Measurements from ENCODE around the gene CACUL1. TPM values are rescaled to one million over a fixed set of nuclear protein-coding genes. Genes with fewer than 3 reads are reported as not detected.

The CACUL1 gene
- total and polyA plus RNA-seq, 2 donors (not counting 3 experiments of a cell fraction or from before 2014, with no cell fraction given): 6.0 to 35.1 TPM

- H3K27ac ChIP-seq (ENCODE audit: insufficient read depth, low read depth, low read length): peak overlapping the region; percentile 42
- FAIRE-seq (peak; percentile 66), DNase-seq (ENCODE audit: low read depth, low spot score) (peak; percentile 48)
- CTCF ChIA-PET: interaction anchor here (1.2 to 3.5 kb wide), 7 partner anchors 21 to 276 kb away, joined by 3 to 24 read pairs (median 3); partner anchors contain the start of gene NANOS1
- H4K20me1 ChIP-seq (replicated peaks; ENCODE audit: control insufficient read depth, extremely low read depth, insufficient read depth, low read length): peaks cover 2% of the 10 kb centered on the region
- TF ChIP-seq FOS (IDR thresholded peaks at IDR 0.05; ENCODE audit: borderline replicate concordance, insufficient read depth, low read length) (no peak), POLR2AphosphoS5 (IDR thresholded peaks at IDR 0.05; ENCODE audit: insufficient read depth, low read depth, low read length) (no peak), POLR2A (IDR thresholded peaks at IDR 0.05; ENCODE audit: low read depth, low read length) (no peak), EZH2 (IDR thresholded peaks at IDR 0.05; ENCODE audit: borderline replicate concordance, low read depth, low read length, severe bottlenecking) (no peak), MYC (IDR thresholded peaks at IDR 0.05; ENCODE audit: low read depth, low read length) (no peak), GATA2 (IDR thresholded peaks at IDR 0.05; ENCODE audit: insufficient read depth, insufficient read length, low read depth, low read length) (no peak), CTCF (IDR thresholded peaks at IDR 0.05; ENCODE audit: extremely low read depth in 1 of 2, insufficient read depth in 1 of 2, low read depth in 1 of 2, low read length in 2 of 2) (no peak), MAX (IDR thresholded peaks at IDR 0.05; ENCODE audit: insufficient read depth, insufficient read length) (no peak), JUN (IDR thresholded peaks at IDR 0.05; ENCODE audit: borderline replicate concordance, insufficient read depth, insufficient read length, low read depth) (no peak)
- peaks cover 13% of the 10 kb centered on the region for H3K4me1 ChIP-seq (ENCODE audit: control insufficient read depth, extremely low read depth, insufficient read depth, low read length)
- peak overlapping the region; percentile 62 for H2AFZ ChIP-seq (ENCODE audit: low read depth, low read length)
- H3K79me2 ChIP-seq (ENCODE audit: control insufficient read depth, insufficient read depth, low read length): peaks cover 54% of the 10 kb centered on the region
- POLR2A ChIA-PET: no interaction called here
- no peaks in the 10 kb centered on the region for H3K36me3 ChIP-seq (ENCODE audit: control insufficient read depth in 2 of 2, extremely low read depth in 1 of 2, insufficient read depth in 2 of 2, low read length in 2 of 2)
- H3K4me2 ChIP-seq (ENCODE audit: insufficient read depth, low read length): peak overlapping the region; percentile 96
- intact Hi-C loops (cut with micrococcal nuclease) (loop anchor here (1.0 to 10.0 kb wide), 6 partner anchors 7 to 1379 kb away; partner anchors contain the start of genes FAM204A, NANOS1 and PDZD8), dilution Hi-C loops (cut with MboI; ENCODE audit: extremely low pct_ligation_motif_present, low sequenced_read_pairs) (no loop called here)
- BruUV-seq (replicated peaks): TSS peak; percentile 37
- peak overlapping the region; percentile 55 to 96 (median 84) for H3K4me3 ChIP-seq (replicated peaks in 1 of 3; ENCODE audit: insufficient read depth in 1 of 3, low read depth in 1 of 3, low read length in 3 of 3)
- H3K27me3 ChIP-seq (ENCODE audit: control insufficient read depth in 2 of 2, insufficient read depth in 2 of 2, low read length in 2 of 2): peaks cover 0 to 2% of the 10 kb centered on the region in 2 experiments
- H3K9ac ChIP-seq (replicated peaks; ENCODE audit: extremely low read depth, insufficient read depth, low read length): peak overlapping the region; percentile 71
- H3K9me3 ChIP-seq (replicated peaks; ENCODE audit: control insufficient read depth, insufficient read depth, low read length): no peaks in the 10 kb centered on the region
- H3K9me1 ChIP-seq (replicated peaks; ENCODE audit: control insufficient read depth, extremely low read depth, insufficient read depth, low read length): no peaks in the 10 kb centered on the region
Measured at GRCh38 chr10:118753331-118754228, 1.2 kb downstream of the CACUL1 start.
